Neural crest cell (in vitro differentiated cells): ENCODE measurements around the gene ITPA. TPM values are rescaled to one million over a fixed set of nuclear protein-coding genes. Genes with fewer than 3 reads are reported as not detected.

ENCODE experiments used
- DNase-seq: peaks from one replicate; pipeline ENCODE4 v3.0.0; 2021; ENCODE audit warnings: low read depth, mixed read lengths, low spot score
- H3K27ac Mint-ChIP-seq: one replicate; pipeline ENCODE4 v1.8.0; 2021; ENCODE audit warnings: mild to moderate bottlenecking, mixed read lengths; ENCODE audit not compliant: unreplicated experiment
- H3K27me3 Mint-ChIP-seq: 2 replicates; pipeline ENCODE4 v1.8.0; 2021; ENCODE audit warnings: low read depth, mild to moderate bottlenecking, mixed read lengths
- H3K36me3 Mint-ChIP-seq: 2 replicates; pipeline ENCODE4 v1.8.0; 2021; ENCODE audit warnings: low read depth, mild to moderate bottlenecking, mixed read lengths
- H3K4me1 Mint-ChIP-seq: 2 replicates; pipeline ENCODE4 v1.8.0; 2021; ENCODE audit warnings: mixed read lengths
- H3K4me3 Mint-ChIP-seq: one replicate; pipeline ENCODE4 v1.8.0; 2021; ENCODE audit warnings: mild to moderate bottlenecking, mixed read lengths
- H3K9me3 Mint-ChIP-seq: 2 replicates; pipeline ENCODE4 v1.8.0; 2021; ENCODE audit warnings: mixed read lengths
- CTCF ChIP-seq: fragments of 200-600 bp; sonication (generic); conservative IDR thresholded peaks from 2 replicates; pipeline ENCODE4 v1.5.0; 2021; ENCODE audit warnings: antibody characterized with exemption, mild to moderate bottlenecking
- total RNA-seq: library from RNA; stranded (reverse); gene quantifications from 2 replicates; pipeline ENCODE4 v1.2.1, GENCODE V29; 2021

Gene ITPA
- total RNA-seq, 1 donor from 2014 or later, result 67.0 TPM

GRCh38 chr20:3255728-3256127 lies 46.4 kb downstream of the ITPA start:
- Mint-ChIP-seq H3K4me1 (no peaks in the 10 kb centered on the region), H3K9me3 (no peaks in the 10 kb centered on the region), H3K27me3 (peaks cover 9% of the 10 kb centered on the region), H3K36me3 (peaks cover 2% of the 10 kb centered on the region), H3K4me3 (no peak overlapping the region), H3K27ac (peak overlapping the region; percentile 91)
- TF ChIP-seq CTCF, result no peak
- no peak for DNase-seq

- no peaks in the 10 kb centered on the region for H3K27me3 Mint-ChIP-seq
- H3K27ac Mint-ChIP-seq, result no peak overlapping the region
- H3K4me1 Mint-ChIP-seq, result no peaks in the 10 kb centered on the region
- H3K9me3 Mint-ChIP-seq, result no peaks in the 10 kb centered on the region
- DNase-seq, result no peak
- no peak overlapping the region for H3K4me3 Mint-ChIP-seq
- no peak for TF ChIP-seq CTCF
- H3K36me3 Mint-ChIP-seq, result peaks cover 7% of the 10 kb centered on the region
These were observed 49.1 kb downstream of the ITPA start for GRCh38 chr20:3258429-3258828.

- Mint-ChIP-seq H3K27ac (no peak overlapping the region), H3K9me3 (no peaks in the 10 kb centered on the region), H3K4me3 (no peak overlapping the region), H3K27me3 (no peaks in the 10 kb centered on the region), H3K36me3 (peaks cover 14% of the 10 kb centered on the region), H3K4me1 (no peaks in the 10 kb centered on the region)
- TF ChIP-seq CTCF, result no peak
- no peak for DNase-seq
These were observed 53.3 kb downstream of the ITPA start for GRCh38 chr20:3262566-3262965.

GRCh38 chr20:3270051-3270450 lies 60.8 kb downstream of the ITPA start:
- TF ChIP-seq CTCF, result no peak
- H3K4me3 Mint-ChIP-seq, result no peak overlapping the region
- no peak overlapping the region for H3K27ac Mint-ChIP-seq
- H3K4me1 Mint-ChIP-seq, result no peaks in the 10 kb centered on the region
- H3K9me3 Mint-ChIP-seq, result no peaks in the 10 kb centered on the region
- H3K27me3 Mint-ChIP-seq, result no peaks in the 10 kb centered on the region
- peaks cover 6% of the 10 kb centered on the region for H3K36me3 Mint-ChIP-seq
- no peak for DNase-seq

- H3K36me3 Mint-ChIP-seq, result peaks cover 3% of the 10 kb centered on the region
- H3K27ac Mint-ChIP-seq, result no peak overlapping the region
- no peaks in the 10 kb centered on the region for H3K27me3 Mint-ChIP-seq
- H3K4me1 Mint-ChIP-seq, result no peaks in the 10 kb centered on the region
- no peak for TF ChIP-seq CTCF
- H3K9me3 Mint-ChIP-seq, result no peaks in the 10 kb centered on the region
- no peak for DNase-seq
- H3K4me3 Mint-ChIP-seq, result no peak overlapping the region
These were observed 64.1 kb downstream of the ITPA start for GRCh38 chr20:3273371-3273770.

Other genes with a start within 250 kb of the ITPA start
- gene GNRH2, start 165.9 kb upstream of the ITPA start, total RNA-seq, result 1.3 and 2.4 TPM in 2 replicates
- 77.9 and 80.7 TPM in 2 replicates for gene MRPS26, start 163.4 kb upstream of the ITPA start, total RNA-seq
- gene OXT, start 137.9 kb upstream of the ITPA start, total RNA-seq, result not detected in 2 replicates
- not detected in 2 replicates for gene AVP, start 124.8 kb upstream of the ITPA start, total RNA-seq
- 17.1 and 18.8 TPM in 2 replicates for gene FASTKD5, start 49.6 kb upstream of the ITPA start, total RNA-seq
- gene UBOX5, start 49.6 kb upstream of the ITPA start, total RNA-seq, result 8.3 and 9.8 TPM in 2 replicates
- gene LZTS3, start 35.9 kb upstream of the ITPA start, total RNA-seq, result 10.8 and 11.0 TPM in 2 replicates
- gene DDRGK1, start 4.8 kb upstream of the ITPA start, total RNA-seq, result 56.6 and 57.2 TPM in 2 replicates
- gene SLC4A11, start 29.7 kb downstream of the ITPA start, total RNA-seq, result 0.55 and 0.89 TPM in 2 replicates
- gene DNAAF9, start 198.2 kb downstream of the ITPA start, total RNA-seq, result 13.2 and 13.5 TPM in 2 replicates